GM21786 (cell line): ENCODE data around the gene CADPS2.
"Not testable (repeated sequence)": the region's sequence is repeated elsewhere in the genome, so short reads cannot be mapped to it uniquely, and the experiment has no call there.

Experiments used
- ATAC-seq: cut with Tn5 transposase; IDR thresholded peaks from one replicate; pipeline ENCODE4 v1.9.1; 2021; ENCODE audit not compliant: unreplicated experiment

Gene CADPS2

GRCh38 chr7:122717356-122718089, 168.7 kb downstream of the CADPS2 start:
- no peak for ATAC-seq

GRCh38 chr7:122715183-122715582, 171.1 kb downstream of the CADPS2 start:
- ATAC-seq: no peak

- ATAC-seq: no peak
These were observed 175.3 kb downstream of the CADPS2 start for GRCh38 chr7:122710916-122711315.

- no peak for ATAC-seq
These were observed 176.2 kb downstream of the CADPS2 start for GRCh38 chr7:122709930-122710646.

- ATAC-seq: no peak
These were observed 179.4 kb downstream of the CADPS2 start for GRCh38 chr7:122706836-122707235.

GRCh38 chr7:122702872-122703510, 183.3 kb downstream of the CADPS2 start, which contains the start of gene RNF148:
TSS of gene RNF148 (minus strand) at chr7:122702922. CDS start at chr7:122702750, 172 bp downstream.
- no peak for ATAC-seq

- ATAC-seq: no peak
These were observed 187.2 kb downstream of the CADPS2 start, which contains the start of gene RNF133 for GRCh38 chr7:122699017-122699416. TSS of gene RNF133 (minus strand) at chr7:122699117. CDS start at chr7:122698918, 199 bp downstream.

GRCh38 chr7:122695816-122696215, 190.4 kb downstream of the CADPS2 start:
- no peak for ATAC-seq

GRCh38 chr7:122694697-122695096, 191.6 kb downstream of the CADPS2 start:
- ATAC-seq: no peak

GRCh38 chr7:122692769-122693309, 193.4 kb downstream of the CADPS2 start:
- ATAC-seq: no peak

GRCh38 chr7:122691569-122692235, 194.6 kb downstream of the CADPS2 start:
- ATAC-seq: no peak

- ATAC-seq: no peak
These were observed 196.7 kb downstream of the CADPS2 start for GRCh38 chr7:122689346-122690109.

GRCh38 chr7:122688400-122688998, 197.8 kb downstream of the CADPS2 start:
- no peak for ATAC-seq

GRCh38 chr7:122686360-122686878, 199.8 kb downstream of the CADPS2 start:
- ATAC-seq: no peak

- no peak for ATAC-seq
These were observed 201.8 kb downstream of the CADPS2 start for GRCh38 chr7:122684504-122684903.

GRCh38 chr7:122682815-122683550, 203.3 kb downstream of the CADPS2 start:
- no peak for ATAC-seq

- not testable (repeated sequence) for ATAC-seq
These were observed 205.1 kb downstream of the CADPS2 start for GRCh38 chr7:122681186-122681585.

- ATAC-seq: no peak
These were observed 206.4 kb downstream of the CADPS2 start for GRCh38 chr7:122679813-122680212.

- not testable (repeated sequence) for ATAC-seq
These were observed 207.0 kb downstream of the CADPS2 start for GRCh38 chr7:122679269-122679709.
